ENCODE results near the gene TMCC3. TPM values are rescaled to one million over a fixed set of nuclear protein-coding genes. Genes with fewer than 3 reads are reported as not detected.

TMCC3 gene, protein sequence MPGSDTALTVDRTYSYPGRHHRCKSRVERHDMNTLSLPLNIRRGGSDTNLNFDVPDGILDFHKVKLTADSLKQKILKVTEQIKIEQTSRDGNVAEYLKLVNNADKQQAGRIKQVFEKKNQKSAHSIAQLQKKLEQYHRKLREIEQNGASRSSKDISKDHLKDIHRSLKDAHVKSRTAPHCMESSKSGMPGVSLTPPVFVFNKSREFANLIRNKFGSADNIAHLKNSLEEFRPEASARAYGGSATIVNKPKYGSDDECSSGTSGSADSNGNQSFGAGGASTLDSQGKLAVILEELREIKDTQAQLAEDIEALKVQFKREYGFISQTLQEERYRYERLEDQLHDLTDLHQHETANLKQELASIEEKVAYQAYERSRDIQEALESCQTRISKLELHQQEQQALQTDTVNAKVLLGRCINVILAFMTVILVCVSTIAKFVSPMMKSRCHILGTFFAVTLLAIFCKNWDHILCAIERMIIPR
- total RNA-seq (2022; extraction: Qiagen RNA extraction) = 1.2 to 1.8 TPM (median 1.4 TPM) in 5 replicates

GRCh38 chr12:94650143-94651056 lies at the start of gene TMCC3:
Gene TMCC3, minus strand, starts transcription at chr12:94650557. Its CDS starts 127 bp downstream, at chr12:94650430.

Other genes with a start within 250 kb of the TMCC3 start
- 6.9 to 8.6 TPM (median 8.1 TPM) in 5 replicates for gene CEP83, start 190.7 kb downstream of the TMCC3 start, total RNA-seq (2022; extraction: Qiagen RNA extraction)

Data from A549 treated with dexamethasone at 1 μM for 4 hours (cell line).